ENCODE results near the gene GALNT17.

The GALNT17 gene

DNA sequence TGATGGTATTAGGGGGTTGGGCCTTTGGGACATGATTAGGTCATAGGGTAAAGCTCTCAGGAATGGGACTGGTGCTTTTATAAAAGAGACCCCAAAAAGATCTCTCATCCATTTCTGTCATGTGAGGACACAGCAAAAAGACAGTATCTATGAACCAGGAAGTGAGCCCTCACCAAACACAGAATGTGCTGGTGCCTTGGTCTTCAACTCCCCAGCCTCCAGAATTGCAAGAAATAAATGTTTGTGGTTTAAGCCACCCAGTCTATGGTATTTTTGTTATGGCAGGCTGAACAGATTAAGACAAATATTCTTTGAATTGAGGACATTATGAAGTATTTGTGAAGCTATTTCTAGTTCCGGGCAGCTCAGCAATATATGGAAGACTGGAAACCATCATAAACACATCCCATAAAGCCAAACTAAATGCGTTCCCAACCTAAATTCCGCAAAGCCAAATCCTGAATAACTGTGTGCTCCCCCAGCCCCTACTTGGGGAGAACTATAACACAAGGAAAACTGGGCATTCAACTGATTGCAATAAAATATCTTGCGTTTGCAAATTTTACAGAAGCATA is 153.7 kb downstream of the GALNT17 start:
- no peak for DNase-seq (ENCODE audit: low spot score)

DNA sequence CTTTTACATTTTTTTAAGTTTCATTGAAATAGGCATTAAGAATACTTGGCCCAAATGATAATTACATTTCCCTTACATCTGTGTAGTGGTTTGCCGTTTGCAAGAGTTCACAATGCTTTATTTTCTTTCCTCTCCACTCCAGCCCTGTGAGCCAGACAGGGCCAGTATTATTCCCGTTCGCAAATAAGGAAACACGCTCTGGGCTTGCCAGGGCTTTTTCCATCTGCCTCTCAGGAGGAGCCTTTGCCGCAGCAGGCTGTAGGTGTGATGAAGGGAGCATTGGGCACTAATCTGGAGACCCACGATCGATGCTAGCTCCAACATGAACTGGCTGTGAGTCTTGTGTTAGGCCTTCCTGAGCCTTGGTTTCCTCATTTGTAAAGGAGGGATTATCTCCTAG is 154.4 kb downstream of the GALNT17 start:
- no peak for DNase-seq (ENCODE audit: low spot score)

DNA sequence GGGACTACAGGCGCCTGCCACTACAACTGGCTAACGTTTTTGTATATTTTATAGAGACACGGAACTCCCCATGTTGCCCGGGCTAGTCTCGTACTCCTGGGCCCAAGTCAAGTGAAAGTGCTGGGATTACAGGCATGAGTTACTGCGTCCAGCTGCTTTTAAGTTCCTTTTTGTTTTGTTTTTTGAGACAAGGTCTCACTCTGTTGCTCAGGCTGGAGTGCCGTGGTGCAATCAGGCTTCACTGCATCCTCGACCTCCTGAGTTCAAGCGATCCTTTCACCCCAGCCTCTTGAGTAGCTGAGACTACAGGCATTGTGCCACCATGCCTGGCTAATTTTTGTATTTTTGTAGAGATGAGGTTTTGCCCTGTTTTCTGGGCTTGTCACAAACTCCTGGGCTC is 155.0 kb downstream of the GALNT17 start:
- no peak for DNase-seq (ENCODE audit: low spot score)

DNA sequence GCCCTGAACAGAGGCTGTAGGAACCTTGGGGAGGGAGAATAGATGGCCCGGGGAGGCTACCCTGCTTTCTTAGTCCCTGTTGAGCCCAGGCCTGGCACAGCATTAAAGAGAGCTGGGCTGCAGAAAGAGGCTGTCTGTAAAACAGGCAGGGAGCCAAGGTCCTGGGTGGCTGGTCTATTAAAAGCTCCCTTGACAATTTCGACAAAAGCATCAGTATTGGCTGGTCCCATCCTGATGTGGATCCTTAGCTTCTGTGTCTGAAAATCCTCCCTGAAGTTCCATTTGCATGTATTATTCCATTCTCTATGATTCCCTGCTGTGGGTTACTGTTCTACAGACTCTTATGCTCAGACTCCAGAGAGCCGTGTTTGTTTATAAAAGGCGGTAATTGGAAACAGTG is 158.5 kb downstream of the GALNT17 start:
- DNase-seq (ENCODE audit: low spot score), result no peak

DNA sequence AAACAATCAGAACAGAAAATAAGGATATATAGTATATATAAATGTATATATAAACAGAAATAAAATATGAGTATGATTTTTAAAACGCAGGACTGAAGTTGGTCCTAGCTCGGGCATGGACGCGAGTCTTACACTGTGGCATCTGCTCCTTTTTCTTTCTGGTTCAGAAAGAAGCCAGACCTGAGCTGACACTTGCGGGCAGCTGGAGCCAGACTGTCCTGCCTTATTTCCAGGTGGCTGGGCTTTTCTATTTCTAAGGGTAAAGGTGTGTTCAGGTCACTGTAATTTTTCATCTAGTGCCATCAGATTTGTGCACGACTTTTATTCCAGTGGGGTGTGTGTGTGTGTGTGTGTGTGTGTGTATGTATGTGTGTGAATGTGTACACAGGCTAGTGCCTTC is 166.4 kb downstream of the GALNT17 start:
- DNase-seq (ENCODE audit: low spot score), result no peak

DNA sequence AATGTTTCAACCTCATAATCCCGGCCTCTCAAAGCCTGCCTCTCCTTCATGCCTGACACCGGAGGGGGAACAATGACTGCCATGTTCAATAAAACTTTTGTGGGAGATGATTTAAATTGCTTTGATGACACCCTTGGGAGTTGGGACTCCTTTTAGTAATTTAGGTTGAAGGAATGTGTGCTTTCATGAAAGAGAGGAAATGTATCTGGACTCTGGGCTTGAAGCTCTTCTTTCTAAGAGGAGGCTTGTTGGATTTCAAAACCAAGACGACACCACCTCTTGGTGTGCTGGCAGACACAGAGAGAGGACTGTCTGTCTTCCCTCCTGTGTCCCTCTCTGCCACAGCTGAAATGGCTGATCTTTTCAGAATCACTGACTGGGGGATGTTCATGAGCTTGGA is 168.1 kb downstream of the GALNT17 start:
- DNase-seq (ENCODE audit: low spot score), result no peak

DNA sequence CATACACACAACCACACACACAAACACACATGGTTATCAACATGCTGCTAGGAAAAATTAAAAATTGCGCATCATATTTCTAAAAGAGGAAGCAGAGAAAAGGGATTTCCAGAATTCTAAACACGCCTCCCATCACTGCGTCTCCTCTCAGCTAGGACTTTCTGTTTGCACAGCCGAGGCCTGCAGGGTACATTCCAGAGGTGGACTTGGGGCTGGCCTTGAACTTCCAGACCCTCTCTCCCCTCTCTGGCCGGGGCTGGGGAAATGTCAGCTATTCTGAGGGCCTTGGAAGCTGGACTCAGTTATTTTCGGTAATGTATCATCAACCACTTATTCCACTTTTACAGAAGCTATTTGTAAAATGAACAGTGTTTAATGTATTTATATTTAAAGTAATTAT is 168.7 kb downstream of the GALNT17 start:
- DNase-seq (ENCODE audit: low spot score), result no peak

DNA sequence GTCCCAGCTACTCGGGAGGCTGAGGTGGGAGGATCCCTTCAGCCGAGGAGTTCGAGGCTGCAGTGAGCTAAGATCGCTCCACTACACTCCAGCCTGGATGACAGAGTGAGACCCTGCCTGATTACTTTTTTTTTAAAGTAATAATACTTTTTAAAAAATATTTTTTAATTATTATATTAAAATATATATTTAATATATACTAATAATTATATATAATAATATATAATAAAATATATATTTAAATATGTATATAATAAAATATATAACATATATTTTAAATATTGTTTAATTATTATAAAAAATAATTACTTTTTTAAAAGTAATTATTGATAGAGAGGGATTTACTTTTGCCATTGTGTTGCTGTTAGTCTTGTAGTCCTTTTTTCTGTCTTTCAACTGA is 169.2 kb downstream of the GALNT17 start:
- no peak for DNase-seq (ENCODE audit: low spot score)

DNA sequence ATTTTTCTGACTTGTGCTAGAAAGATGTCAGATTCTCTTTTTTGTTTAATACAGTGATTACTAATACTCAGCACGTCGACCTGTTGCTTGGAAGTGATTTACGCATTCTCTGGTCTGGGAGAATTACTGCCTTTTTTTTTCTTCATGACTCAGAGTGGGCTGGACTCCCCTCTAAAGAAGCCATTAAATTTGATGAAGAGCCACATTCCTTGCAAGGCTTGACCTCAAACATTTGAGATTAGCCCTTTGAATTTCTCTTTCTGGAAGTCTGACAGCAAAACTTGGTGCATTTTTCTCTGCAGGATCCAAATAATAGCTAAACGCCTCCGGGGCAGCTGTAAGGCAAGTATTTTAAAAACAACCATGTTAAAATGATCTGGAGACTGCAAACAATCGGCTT is 171.6 kb downstream of the GALNT17 start:
- DNase-seq (ENCODE audit: low spot score), result no peak

DNA sequence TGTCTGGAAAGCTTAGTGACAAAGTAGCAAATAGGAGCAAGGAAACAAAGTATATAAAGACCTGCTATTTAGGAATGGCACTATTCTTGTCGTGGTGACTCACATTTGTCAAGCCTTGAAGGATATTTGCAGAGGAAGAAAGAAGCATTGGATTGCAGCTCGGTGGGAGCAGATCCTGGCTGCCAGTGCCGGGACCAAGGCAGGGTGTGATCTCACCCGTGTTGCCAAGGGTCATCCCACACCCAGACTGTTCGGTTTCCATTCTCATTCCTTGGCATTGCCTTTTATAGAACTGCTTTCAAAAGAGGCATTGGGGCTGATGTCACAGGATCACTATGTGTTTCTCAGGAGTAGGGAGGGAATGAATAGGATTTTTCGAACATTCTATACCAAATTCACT is 176.2 kb downstream of the GALNT17 start:
- no peak for DNase-seq (ENCODE audit: low spot score)

DNA sequence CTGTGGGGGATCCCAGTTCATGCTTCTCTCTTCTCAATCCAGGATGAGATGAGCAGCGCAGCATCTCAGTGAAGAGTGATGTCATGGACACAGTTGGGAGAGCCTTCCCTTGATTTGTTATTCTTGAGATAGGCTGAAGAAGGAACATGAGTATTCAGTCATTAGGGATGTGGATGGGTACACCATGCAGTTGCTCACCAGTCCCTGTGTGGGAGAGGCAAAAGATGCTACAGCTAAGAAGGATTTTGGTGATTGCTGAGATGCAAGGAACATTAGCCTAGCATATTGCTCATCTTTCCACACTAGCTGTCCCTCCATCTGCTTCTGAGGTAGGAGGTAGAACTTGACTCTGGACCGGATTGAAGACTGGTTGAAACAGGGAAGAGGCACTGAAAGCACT is 179.6 kb downstream of the GALNT17 start:
- DNase-seq (ENCODE audit: low spot score), result no peak

DNA sequence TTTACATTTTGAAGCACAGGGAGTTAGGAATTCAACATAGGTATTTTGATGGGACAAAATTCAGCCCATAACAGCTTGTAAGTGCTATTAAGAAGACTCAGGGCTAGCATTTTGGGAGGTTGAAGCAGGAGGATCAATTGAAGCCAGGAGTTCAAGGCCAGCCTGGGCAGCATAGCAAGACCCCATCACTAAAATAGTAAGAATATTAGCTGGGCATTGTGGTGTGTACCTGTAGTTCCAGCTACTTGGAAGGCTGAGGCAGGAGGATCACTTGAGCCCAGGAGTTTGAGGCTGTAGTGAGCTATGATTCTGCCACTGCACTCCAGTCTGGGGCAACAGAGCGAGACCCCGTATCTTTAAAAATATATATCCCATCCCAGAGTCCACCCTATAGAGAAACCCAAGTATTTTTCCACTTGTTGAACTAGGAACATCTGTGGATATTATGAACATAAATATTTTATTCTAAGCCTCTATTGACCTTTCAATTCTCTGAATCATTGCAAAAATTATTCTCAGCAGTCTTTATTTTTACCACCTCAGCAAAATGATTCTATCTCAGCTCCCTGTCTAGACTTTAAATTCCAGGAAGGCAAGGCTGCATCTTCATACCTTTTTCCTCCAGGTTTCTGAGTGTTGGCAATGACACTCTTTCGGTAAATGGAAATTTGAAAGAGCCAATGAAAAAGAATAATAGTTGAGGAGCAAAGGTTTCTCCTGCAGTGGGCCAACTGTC is 181.0 kb downstream of the GALNT17 start:
- DNase-seq (ENCODE audit: low spot score), result no peak

DNA sequence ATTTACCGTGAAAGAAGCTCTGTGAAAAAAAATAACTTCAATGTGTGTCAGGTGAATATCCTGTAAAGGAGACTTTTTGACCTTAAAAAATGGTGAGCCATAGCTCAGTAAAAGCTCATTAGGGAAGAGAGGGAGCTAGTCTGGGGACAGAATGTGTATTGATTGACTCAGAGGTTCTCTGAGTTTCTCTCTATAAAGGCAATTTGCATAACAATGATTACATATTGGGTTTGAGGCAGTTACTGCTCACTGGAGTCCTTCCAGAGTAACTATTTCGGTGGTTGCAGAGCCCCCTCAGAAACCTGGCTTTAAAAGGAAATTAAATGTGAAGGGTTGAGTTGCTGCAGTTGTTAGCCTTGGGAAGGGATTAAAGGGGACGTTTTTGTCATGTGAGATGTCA is 181.6 kb downstream of the GALNT17 start:
- DNase-seq (ENCODE audit: low spot score), result no peak

DNA sequence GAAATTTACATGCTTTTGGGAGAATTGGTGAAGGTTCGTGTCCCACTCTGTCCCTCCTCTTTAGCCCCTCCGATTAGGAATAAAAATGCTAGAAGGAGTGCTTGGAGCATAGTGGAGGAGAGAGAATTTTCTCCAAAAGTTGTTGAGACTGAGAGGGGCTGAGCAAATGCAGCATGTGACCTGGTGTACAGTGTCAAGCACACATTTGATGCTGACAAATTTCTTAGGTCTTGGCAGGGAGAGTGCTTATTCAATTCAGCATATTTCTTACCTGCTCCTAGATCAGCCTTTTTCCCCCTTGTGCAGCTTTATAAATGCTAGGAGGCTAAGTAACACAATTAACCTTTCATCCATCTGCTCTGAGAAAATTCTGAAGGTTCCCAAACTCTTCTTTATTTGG is 189.0 kb downstream of the GALNT17 start:
- no peak for DNase-seq (ENCODE audit: low spot score)

DNA sequence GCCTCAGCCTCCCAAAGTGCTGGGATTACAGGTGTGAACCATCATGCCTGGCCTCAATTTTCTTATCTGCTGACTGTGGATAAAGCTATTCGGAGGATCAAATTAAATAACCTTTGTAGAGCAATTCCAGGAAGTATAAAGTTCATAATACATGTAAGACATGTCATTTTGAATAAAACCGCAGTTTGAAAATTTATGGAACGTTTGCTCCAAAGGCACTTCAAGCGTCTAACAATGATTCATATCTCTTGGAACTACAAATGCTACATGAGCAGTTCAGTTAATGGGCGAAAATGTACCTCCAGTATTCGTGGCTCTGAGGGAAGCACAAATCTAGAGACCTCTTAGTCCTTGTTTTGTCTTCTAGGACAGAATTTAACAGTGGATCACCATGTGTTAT is 190.3 kb downstream of the GALNT17 start:
- no peak for DNase-seq (ENCODE audit: low spot score)

DNA sequence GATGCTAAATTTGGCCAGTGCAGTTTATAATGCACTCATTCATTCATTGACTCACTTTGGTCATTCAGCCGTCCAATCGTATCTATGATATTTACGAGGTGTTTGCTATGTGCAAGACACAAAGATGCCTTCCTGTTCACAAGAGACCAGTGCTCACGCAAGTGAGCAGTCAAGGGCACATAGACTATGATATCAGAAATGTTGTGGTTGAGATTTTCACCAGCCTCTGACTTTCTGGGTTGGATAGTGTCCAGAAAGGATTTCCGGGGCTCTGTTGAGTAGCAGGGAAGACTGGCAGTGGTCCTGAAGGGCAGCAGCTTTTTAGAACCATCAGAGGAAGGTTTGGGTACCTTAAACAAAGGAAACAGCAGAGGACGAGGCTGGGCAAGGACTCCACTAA is 191.8 kb downstream of the GALNT17 start:
- DNase-seq (ENCODE audit: low spot score), result no peak

DNA sequence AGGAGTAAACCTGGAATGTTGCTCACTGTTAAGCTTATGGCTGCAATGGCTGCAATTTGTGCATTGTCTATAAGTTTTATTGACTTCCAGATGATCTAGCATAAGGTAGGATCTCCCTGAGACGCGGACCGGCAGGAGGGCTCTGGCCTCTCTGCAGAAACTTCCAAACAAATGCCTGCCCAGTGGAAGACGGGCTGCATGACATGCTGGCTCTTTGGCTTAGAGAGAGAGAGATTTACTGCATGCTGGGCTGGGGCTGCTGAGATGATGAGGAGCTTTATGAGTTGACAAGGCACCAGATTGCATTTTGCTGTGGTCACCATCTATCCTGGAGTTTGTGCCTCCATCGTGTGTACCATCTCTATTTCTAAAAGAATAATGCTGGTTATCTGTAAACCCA is 193.2 kb downstream of the GALNT17 start:
- DNase-seq (ENCODE audit: low spot score), result no peak

DNA sequence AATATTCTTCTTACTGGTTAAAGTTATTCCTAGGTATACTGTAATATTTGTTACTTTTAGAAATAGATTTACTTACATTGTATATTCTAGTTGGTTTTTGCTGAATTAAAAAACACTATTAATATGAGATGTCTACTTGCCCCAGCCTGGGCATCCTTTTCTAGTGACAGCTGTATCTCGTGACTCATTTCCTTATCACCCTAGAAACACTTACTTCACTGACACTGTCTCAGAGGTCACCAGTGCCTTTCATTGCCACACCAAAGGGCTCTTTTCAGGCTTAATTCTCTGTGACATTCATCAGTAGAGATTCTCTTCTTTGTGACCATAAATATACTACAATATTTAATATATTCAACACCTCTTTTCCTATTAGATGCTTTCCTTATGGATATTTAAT is 194.7 kb downstream of the GALNT17 start:
- no peak for DNase-seq (ENCODE audit: low spot score)

DNA sequence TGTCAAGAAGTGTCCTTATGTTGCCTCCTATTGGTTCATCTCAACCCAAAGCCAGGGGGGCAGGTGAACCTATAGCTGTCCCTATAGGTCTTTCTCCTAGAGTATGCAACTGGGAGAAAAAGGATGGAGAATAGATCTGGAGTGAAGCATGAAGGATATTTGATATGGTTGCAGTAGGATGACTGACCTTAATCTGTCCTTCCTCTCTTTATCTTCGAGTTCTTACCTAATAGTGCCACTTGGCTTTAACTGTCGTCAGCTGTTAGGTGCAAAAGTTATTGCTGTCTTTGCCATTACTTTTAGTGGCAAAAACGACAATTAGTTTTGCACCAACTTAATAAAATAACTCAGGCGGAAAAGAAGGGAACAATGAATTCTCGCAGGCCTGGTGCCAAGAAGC is 196.0 kb downstream of the GALNT17 start:
- no peak for DNase-seq (ENCODE audit: low spot score)

DNA sequence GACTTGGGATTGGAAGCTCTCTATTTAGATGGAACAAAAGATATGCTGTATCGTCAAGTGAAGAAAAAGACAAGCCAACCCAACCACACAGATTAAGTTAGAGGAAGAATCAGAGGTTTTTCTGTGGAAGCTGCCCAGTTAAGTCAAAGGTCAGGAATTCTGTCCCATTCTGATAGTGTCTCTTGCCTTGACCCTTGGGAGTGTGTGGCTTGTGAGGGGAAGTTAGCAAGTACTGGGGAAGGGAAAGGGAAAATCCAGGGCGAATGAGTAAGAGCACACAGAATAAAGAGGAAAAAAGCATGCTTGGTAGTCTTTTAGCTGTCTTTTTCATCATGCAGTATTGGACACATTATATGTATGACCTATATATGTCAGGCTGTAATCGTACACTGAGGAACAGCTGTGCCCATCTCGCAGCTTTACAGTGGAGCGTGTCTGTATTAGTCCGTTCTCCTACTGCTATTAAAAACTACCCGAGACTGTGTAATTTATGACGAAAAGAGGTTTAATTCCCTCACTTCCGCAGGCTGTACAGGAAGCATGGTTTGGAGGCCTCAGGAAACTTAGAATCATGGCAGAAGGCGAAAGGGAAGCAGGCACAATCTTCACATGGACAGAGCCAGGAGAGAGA is 197.2 kb downstream of the GALNT17 start:
- DNase-seq (ENCODE audit: low spot score), result no peak

DNA sequence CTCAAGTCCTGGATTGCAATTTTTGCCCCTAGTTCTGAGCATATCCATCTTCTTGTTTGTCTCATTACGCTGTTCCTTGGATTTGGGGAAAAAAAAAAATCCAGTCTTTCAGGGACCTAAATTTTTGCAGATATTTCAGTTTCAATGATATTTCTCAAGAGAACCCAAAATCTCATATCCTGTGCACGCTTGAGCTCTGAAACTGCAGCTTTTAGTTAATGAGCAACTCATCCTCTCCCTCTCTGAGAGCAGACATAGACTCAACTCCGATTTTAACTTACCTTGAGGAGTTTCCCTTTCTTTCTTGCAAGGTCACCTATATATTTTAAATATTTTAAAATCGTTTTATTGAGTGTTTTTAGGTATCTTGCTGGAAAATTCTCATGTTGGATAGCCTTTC is 200.3 kb downstream of the GALNT17 start:
- DNase-seq (ENCODE audit: low spot score), result no peak

DNA sequence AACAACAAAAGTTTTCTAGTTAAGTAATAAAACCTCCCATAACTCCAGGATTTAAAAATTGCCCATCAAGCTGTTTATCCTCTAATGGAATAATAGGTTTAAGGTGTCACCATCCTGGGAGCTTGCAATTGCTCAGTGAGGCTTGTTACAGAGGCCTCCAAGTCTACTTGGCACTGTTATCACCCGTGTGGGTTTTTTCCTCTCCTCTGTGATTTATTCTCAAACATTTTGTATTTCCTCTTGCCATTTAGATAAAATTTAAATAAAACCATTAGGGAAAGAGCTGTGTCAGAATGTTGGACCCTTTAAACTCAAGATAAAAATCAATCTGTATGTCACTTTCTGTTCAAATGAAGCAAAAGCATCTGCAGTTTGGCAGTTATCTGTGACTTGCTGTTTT is 202.6 kb downstream of the GALNT17 start:
- DNase-seq (ENCODE audit: low spot score), result no peak

DNA sequence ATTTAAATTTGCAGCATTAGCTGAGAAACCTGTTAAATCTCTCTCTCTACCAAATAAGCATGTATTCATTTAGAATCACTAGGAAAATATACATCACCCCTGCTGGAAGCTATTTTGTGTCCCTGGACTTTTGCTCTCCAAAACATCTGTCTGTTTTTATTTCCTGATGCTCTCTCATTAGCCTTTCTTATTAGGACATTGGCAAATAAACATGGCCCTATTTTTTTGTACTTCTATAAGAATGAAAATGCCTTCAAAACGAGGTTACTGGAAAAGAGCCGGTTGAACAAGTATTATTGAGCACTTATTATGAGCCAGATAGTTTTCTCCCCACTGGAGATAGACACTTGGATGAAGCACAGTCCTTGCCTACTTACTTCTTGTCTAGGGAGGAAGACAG is 206.9 kb downstream of the GALNT17 start:
- no peak for DNase-seq (ENCODE audit: low spot score)

DNA sequence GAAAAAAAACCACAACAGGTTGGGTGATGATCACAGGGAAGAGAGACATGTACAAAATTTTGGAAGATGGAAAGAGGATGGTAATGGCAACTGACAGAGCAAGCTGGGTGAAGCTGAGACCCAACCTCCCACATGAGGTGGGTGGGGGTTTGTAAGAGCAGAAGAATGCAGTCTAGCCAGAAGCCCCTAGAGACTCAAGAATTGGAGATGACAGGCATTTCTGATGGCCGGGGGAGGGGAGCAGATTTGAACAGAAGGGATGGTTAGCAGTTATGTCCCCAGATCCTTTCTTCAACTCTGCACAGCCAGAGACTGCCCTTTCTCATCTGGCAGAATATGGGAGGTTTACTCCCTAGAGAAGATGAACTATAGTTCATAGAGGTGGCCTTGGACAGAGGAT is 208.0 kb downstream of the GALNT17 start:
- DNase-seq (ENCODE audit: low spot score), result no peak

Data from NAMALWA (cell line).